ENCODE measurements around the gene SNX5. TPM values are rescaled to one million over a fixed set of nuclear protein-coding genes. Genes with fewer than 3 reads are reported as not detected.
A peak's percentile ranks its signal among the peaks of the same experiment; 100 is the strongest.

The SNX5 gene
- polyA plus RNA-seq, 4 donors = 180 to 248 (median 218) TPM

DNA sequence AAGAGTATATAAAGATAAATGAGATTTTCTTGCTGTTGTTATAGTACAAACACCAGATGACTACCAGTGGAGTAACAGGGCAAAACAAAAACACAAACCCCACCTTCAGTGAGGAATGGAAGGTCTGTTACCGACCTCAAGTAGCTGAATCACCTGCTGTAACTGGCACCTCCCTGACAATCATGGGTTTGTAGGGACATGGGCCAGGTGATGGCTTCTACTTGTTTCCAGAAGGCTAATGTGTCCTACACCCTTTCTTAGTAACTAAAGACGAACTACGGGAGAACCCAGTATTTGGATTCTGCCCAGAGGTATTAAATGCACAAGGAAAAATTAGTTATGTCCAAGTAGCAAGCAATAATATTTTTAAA, 26.8 kb downstream of the SNX5 start:
- DNase-seq (ENCODE audit: low read depth in 4 of 4, low spot score in 2 of 4) = no peak

DNA sequence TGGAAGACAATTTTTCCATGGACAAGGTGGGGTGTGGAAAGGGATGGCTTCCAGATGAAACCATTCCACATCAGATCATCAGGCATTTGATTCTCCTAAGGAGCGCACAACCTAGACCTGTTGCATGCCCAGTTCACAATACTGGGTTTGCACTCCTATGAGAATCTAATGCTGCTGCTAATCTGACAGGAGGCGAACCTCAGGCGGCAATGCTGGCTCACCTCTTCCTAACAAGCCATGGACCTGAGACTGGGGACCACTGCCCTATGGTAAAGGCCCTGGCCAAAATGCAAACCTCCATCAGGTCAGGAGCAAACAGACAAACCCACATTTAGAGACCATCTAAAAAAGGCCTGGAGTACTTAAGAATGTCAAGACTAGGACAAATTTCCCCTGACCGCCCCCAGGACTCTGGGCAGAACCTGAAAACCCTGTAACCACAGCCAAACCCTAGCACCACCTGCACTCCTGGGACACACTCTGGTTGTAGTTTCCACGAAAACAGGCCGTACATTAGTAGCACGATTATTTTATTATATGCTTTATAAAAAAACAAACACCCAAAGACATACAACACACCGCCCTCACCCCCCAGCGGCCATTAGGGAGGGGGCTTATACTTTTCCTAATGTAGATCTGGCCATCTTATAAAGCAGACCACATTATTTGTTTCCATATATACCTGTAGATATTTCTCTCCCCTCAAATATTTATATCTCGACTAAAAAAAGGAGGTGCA, 27.3 kb downstream of the SNX5 start:
- DNase-seq (ENCODE audit: low read depth in 4 of 4, low spot score in 2 of 4) = no peak

DNA sequence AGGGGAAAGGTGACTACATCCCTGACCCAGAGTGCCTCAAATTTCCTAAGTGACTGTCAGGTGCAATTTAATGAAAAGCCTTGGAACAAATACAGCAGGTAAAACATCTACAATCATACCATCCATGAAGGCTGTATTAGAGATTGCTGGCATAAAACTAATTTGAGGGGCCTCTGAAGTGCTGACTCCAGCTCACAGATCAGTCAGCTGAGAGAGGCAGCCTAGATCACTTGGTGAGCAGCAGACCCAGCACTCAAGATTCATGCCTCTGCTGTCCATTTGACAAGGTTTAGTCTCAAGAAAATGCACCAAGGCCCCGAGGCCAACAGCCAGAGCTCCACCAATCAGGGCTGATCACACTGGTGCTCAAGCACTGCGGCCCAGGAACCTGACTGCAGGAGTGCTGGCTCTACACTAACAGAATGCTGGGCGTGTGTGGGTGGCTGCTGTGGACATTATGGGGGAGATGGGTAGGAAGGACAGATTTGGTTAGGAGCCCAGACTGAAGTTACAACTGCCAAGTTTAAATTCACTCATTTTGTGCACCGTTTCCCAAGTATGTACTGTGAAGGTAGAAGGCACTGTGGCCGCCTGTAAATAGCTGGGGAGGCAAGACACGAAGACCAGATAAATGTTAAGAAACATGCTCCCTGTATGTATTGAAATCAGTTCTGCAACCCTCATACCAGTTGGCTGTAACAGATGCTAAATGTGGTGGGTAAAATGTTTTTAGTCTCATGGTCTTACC, 28.2 kb downstream of the SNX5 start:
- no peak for DNase-seq (ENCODE audit: low read depth in 4 of 4, low spot score in 2 of 4)

DNA sequence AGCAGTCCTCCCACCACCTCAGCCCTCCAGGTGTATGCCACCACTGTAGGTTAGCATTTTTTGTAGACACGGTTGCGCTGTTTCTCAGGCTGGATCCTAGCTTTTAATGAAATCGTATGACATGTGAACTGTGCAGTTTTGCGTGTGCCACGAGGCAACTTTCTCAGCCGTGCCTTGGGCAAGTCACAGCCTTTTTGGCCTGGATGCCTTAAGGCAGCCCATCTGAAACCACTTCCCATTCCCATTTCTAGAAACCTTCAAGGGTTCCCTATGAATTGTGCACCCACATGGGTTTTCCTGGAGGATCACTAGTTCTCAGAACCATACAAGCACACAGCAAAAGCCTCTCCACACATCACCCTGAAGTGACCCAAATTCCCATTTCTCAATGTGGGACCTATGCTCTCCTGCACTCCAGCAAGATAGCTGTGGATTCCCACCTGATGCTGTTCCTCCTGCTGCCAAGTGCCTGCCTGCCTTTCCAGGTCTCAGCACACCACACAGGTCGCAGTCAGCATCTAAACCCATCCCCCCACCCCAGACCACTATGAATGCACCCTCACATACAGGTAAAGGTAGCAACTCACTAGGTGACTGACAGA, 28.9 kb downstream of the SNX5 start:
- no peak for DNase-seq (ENCODE audit: low read depth in 4 of 4, low spot score in 2 of 4)

DNA sequence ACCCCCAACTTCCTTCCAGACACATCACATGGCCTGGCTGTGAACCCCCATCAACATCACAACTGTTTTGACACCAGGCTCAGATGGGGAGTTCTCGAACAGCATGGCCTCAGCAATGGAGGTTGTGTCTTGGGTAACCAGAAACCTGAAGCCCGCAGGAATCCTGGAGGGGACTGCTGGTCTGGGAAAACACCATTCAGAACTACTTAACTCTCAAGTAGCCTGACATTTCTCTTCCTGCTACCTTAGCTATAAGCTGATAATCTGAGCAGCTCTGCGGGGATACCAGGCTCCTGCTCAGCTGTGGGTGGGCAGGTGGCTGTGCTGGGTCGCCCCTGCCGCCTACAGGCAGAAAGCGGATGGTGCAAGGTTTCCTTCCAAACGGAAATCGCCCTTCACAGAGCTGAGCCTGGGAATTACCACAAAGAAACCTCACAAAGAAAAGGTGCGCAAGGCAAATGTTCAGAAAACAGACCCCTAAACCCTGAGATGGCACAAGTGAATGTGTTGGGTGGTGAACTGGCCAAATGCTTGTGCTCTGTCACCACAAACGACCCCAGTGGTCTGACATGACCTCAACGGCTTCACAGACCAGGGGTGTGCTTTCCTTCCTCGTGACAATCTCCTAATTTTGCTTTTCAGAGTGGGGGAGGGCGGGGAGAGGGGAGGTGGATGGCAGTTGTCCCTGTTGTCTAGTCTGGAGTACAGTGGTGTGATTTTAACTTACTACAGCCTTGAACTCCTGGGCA, 29.5 kb downstream of the SNX5 start:
- peak in 2 of 4 donors; percentile 47 to 58 for DNase-seq (ENCODE audit: low read depth in 4 of 4, low spot score in 2 of 4)

DNA sequence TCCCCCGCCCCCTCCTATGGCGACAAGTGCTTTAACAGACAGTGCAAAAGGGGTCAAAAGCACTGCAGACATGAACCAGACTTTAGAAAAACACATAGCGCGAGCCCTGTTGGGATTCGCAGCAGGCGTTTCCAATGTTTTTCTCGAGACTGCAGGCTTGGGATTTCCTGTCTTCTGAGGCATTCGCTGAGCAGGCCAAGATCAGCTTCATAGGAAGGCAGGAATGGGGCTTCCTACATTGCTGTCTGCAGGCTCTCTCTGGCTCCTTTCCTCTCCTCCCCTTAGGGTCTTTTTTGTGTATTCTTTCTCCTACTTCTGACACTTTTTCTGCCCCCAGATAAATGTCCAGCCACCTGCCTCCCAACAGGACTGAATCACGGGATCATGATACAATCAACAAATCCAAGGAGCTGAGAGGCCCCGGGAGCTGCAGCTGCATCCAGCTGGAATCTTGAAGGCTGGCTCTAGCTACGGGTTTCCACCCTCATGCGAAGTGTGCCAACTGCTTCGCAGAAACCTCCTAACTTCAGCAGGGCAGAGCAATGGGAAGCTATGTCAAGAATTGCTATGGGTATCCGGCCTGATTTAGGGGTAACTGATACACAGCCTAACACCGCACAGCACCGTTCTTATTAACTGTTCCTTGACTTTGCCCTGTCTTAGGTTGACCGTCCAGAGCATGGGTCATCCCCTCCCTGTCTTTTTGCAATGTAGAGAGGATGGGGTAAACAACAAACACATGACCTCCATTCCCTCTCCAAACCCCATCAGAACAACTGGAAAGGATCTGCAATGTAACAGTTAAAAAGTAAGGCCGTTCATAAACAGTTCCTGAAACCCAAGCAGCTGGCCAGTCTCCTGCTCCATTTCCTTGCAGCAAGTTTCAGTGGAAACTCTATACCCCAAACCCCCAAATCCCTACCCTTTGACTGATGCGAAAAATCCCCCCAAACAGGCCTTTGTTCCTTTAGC, 31.5 kb downstream of the SNX5 start:
- DNase-seq (ENCODE audit: low read depth in 4 of 4, low spot score in 2 of 4) = peak in 2 of 4 donors; percentile 46 to 56

DNA sequence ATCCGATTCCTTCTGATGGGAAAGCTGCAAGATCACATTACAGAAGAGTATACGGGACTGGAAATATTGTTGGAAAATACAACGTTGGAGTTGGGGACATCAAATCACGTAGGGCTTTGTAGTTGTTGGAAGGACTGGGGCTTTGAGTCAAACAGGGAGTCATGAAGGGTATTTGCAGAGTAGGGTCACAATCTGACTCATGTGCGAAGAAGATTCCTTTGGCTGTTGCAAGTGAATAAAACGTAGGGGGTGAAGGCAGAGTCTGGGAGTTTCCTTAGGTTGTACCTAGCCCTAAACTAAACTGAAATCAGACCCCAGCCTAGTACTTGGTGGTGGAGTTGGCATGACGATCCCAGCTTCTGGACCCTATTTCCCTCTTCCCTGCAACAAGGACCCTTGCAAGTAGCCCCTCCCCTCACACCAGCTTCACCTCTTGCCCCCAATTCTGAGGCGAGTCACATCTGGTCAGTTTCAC, 32.3 kb downstream of the SNX5 start:
- DNase-seq (ENCODE audit: low read depth in 4 of 4, low spot score in 2 of 4) = no peak

DNA sequence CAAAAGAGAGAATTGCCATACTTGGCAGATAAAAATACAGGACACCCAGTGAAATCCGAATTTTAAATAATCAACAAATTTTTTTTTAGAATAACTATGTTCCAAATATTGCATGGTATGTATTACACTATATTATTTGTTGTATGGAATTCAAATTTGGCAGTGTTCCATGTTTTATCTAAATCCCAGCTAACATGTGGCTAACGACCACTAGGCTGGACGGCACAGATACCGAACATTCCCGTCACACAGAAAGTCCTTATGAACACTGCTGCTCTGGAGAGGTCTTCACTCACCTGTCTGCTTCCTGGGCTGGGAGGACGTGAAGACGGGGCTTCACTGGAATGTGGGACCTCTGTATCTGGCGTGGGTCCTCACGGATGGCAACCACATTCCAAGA, 32.8 kb downstream of the SNX5 start:
- DNase-seq (ENCODE audit: low read depth in 4 of 4, low spot score in 2 of 4) = no peak

DNA sequence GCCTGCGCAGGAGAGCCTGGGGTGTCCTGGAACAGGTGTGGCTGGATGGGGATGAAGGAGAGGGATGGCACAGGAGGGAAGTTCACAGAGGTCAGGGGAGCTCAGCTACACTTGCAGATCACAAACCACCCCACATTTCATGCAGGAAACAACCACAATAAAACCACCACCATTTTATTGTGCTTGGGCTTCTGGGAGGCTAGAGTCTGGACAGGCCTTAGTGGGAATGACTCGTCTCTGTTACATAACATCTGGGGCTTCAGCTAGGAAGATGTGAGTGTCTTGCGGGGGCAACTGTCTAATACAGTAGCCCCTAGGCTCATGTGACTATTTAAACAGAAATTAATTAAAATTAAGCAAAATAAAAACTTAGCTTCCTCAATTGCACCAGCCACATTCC, 33.4 kb downstream of the SNX5 start:
- no peak for DNase-seq (ENCODE audit: low read depth in 4 of 4, low spot score in 2 of 4)

DNA sequence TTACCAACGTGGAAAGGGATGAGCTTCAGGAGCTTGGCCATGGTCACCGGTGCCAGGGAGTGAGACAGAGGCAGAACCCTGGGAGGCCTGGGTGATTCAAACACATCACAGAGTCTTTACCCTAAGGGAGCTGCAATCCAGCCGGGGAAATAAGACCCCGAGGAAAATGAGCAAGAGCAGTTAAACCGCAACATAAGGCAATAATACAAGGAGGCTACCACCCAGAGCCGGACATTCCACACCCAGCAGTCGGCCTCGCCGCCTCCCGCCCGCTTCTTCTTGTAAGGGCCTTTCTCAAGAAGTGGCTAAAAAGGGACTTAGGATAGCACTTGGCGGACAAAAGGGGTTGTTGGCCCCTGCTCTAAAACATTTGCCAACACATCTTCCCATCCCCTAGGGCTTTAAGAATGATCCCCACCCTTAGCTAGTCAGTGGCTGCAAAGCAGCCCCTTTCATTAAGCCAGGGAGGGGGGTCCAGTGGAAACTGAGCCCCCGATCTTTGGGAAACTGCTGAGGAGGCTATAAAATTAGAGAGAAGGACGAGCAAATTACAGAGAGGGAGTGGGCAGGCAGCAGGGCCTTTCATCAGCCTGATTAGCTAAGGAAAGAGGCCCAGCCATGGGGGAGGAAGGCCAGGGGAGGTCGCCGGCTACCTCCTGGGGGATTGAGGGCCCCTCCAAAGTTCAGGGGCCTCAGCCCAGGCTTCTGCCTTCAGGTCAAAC, 34.3 kb downstream of the SNX5 start:
- DNase-seq (ENCODE audit: low read depth in 4 of 4, low spot score in 2 of 4) = no peak

DNA sequence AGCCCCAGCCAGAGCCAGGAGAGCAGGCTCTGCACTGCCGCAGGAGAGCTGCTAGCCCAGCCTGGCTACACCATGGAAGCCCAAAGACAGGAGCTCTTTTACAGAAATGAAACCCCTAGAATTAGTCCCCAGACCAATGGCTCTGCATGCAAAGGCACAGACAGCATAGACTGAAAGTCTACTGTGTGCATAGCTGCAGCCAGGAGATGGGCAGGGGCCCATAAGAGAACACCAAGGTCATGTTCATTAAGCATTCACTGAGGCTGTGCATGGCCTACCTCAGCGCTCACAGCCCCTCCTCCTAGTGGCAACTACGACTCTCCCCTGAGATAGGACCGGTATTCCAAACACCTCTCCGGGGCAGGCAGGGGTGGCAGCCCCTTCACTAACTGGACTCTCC, 34.9 kb downstream of the SNX5 start:
- DNase-seq (ENCODE audit: low read depth in 4 of 4, low spot score in 2 of 4) = no peak

DNA sequence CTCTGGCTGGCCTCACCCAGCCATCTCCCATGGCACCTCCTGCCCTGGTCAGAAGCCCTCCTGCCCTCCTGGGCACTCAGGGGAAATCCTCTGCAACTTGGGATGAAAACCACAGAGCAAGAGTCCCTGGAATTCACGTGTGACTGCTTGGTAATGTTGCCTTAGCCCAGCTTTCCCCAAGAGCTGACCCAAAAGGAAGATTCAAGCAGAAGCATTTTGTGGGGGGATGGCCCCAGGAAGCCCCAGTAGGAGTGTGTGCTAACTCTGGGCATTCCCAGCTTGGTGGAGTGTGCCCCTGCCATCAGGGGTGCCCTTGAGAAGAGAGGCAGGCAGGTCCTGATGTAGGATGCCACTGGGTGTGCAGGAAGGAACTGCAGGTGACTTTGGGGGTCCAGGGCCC, 35.5 kb downstream of the SNX5 start:
- DNase-seq (ENCODE audit: low read depth in 4 of 4, low spot score in 2 of 4) = no peak

DNA sequence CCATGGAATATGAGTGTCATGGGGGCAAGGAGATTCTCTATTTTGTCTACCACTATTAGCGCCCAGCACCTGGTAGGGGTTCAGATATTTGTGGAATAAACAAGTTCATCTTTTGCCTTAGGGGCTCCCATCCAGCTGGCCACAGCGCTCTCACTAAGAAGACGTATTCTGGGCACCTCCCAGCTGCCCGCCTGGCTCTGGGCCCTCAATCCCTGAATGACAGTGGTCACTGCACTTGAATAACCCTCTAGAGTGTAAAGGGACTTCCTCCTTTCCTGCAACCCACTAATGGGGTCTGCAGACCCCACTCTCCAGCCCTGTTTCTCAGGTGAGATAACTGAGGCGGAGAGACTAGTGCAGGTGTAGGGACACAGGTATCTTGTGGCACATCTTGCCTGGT, 36.2 kb downstream of the SNX5 start:
- DNase-seq (ENCODE audit: low read depth in 4 of 4, low spot score in 2 of 4) = no peak

DNA sequence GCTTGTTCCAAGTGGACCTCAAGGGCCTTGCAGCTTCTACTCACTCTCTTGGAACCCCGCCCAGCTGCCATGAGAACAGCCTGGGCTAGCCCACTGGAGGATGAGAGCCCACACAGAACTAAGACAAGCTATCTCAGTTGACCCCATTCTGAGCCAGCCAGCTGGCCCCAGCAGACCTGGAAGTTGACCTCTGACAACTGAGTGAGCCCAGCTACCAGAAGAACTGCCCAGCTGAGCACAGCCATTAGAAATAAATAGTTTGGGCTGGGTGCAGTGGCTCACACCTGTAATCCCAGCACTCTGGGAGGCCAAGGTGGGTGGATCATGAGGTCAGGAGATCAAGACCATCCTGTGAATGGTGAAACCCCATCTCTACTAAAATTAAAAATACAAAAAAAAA, 37.1 kb downstream of the SNX5 start:
- no peak for DNase-seq (ENCODE audit: low read depth in 4 of 4, low spot score in 2 of 4)

DNA sequence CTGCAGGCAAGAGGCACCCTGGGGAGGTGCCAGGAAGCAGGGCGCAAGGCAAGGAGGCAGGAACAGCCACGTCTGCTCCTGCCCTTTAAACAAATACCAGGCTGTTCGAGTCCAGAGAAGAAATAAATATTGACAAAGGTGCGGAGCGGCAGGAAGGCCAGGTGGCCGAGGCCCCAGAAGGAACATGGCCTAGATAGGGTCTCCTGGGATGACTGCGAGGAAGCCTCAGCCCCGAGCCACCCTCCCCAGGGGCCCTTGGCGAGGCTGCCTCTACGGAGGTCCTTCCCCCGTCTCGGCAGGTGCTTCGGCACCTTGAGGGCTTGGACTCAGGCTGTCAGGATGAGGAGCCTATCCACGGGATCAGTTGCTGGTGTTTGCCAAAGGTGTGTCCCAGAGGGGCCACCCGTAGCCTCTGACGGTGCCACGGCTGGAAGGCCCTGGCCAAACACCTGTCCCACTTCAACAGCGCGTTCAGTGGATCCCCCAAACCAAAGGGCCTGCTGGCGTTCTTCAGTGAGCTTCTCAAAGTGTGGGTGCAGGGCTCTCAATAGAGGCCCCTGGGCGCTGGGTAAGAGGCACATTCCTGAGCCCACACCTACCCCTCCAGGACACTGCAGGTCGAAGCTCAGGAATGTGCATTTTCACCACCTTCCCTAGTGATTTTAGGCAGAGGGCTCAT, 39.8 kb downstream of the SNX5 start:
- DNase-seq (ENCODE audit: low read depth in 4 of 4, low spot score in 2 of 4) = no peak

DNA sequence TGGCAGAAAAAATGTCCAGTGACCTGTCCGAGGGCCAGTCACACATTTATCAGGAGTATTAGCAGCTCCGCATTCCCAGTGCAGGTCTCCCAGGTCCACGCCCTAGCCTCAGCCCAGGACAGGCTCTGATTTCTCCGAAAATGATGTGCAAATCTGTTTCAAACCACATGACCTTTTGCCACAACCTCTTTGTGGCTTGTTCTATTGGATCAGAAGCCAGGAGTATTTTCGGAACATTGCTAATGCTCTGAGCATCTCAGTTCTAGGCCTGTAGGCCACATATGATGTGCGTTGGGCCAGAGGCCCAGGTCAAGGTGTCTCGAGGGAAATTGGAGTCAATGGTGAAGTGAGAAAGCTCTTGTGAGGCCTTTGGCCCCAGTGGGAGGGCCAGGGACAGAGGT, 40.4 kb downstream of the SNX5 start:
- no peak for DNase-seq (ENCODE audit: low read depth in 4 of 4, low spot score in 2 of 4)

DNA sequence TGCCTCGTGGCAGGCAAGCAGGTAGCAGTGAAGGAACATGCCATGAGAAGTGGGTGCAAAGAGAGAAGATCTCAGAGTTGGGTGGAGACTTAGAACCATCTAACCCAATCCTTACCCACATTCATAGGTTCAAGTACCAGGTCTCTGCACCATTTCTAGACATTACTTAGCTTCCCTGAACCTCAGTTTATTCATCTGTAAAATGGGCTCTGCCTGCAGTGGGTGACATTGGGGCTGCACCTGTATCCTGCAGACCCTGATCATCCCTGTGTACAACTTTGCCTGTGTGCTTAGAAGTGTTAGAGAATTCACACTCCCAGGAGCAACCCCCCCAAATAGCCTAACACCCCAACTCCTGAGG, 42.7 kb downstream of the SNX5 start:
- DNase-seq (ENCODE audit: low read depth in 4 of 4, low spot score in 2 of 4) = no peak

DNA sequence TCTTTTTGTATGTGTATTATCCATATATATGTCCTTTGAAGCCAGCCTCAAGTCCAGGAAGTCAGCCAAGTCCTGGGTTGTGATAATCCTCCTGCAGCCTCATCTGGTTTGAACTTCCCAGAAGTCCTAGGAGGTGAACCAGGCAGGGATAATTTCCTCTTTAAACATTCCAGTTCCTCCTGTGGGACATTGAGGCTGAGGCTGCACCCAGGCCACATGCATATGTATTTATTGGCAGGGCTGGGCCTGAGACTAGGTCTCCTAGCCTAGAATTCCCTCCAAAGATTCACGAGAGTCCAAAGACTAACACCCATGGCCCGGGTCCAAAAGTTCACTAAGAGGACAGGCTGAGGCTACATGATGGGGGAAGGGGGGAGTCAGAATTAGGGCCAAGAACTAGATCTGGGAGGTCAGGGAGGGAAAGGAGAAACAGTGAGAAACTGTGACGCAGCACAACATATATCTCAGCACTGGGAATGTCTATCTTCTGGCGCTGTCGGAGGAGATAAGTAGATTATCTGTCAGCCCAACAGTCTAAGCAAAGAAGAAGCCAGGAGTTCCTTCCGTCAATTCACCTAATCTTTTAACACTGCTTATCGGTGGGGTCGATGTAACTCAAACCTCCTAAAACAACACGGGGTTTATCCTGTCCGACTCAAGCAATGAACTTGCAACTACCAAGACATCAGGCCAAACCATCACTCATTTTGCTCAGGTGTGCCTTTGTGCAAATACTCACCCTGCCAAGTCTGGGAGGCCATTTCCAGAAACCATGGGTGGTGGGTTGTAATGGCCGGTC, 43.3 kb downstream of the SNX5 start:
- no peak for DNase-seq (ENCODE audit: low read depth in 4 of 4, low spot score in 2 of 4)
